ENCODE results near the gene BCO1.
"Not testable (repeated sequence)": the region's sequence is repeated elsewhere in the genome, so short reads cannot be mapped to it uniquely, and the experiment has no call there.

The BCO1 gene, protein sequence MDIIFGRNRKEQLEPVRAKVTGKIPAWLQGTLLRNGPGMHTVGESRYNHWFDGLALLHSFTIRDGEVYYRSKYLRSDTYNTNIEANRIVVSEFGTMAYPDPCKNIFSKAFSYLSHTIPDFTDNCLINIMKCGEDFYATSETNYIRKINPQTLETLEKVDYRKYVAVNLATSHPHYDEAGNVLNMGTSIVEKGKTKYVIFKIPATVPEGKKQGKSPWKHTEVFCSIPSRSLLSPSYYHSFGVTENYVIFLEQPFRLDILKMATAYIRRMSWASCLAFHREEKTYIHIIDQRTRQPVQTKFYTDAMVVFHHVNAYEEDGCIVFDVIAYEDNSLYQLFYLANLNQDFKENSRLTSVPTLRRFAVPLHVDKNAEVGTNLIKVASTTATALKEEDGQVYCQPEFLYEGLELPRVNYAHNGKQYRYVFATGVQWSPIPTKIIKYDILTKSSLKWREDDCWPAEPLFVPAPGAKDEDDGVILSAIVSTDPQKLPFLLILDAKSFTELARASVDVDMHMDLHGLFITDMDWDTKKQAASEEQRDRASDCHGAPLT

DNA sequence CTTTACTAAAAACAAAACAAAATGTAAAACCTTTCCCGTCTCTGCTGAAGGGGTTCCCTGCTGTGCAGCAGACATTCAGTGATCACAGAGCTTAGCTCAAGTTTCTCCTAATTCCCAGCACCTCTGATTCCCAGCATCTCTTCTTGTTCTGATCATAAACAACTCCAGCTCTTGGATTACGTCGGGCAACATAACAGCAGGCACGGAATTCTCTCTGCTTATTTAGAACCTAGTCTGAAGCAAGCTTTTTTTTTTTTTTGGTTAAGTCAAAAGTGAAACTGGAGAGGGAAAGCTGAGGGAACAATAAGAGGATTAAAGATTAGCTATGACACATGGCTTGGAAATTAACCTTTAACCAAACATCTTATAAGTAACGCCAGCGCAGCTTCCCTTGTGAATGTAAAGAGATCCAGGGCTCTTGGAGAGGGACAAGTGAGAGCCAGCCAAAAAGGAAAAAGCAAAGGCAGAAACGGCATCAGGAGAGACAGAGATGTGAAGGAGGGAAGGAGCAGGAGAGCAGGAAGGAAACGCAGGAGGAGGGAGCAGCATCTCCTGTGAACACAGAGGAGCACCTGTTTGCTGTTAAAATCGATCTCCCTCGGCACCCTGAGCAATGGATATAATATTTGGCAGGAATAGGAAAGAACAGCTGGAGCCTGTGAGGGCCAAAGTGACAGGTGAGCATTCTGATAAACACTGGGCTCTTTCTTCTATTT lies at the start of gene BCO1:
TSS of gene BCO1 (plus strand) at position 394 of the 716 bp plus-strand sequence. CDS start at position 614, 220 bp downstream.
- in situ Hi-C loops (cut with MboI; ENCODE audit: low sequenced_read_pairs): no loop called here

DNA sequence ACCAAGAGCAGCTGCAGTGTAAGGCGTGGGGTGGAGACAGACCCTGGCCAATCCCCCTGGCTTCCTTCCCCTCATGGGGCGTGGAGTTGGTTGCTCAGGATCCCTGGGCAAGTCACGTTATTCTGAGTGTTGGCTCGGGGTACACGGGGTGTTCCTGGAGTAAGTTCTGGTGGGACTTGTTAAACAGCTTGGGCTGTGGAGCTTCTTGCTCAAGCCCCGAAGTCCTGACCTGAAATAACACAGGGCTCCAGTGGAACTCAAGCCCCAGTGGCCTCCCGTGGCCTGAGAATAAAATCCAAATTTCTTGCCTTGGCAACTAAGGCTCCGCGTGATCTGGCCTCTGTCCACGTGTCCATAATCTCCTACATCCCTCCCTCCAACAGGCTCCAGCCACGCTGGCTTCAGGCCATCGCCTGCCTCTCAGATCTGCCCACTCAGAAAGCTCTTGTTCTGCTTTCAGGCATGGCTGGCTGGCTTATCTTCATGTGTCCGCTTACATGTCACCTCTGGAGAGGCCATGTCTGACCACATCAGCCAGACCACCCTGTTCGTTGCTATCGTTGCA lies 49.3 kb upstream of the BCO1 start:
- in situ Hi-C loops (cut with MboI; ENCODE audit: low sequenced_read_pairs): no loop called here

DNA sequence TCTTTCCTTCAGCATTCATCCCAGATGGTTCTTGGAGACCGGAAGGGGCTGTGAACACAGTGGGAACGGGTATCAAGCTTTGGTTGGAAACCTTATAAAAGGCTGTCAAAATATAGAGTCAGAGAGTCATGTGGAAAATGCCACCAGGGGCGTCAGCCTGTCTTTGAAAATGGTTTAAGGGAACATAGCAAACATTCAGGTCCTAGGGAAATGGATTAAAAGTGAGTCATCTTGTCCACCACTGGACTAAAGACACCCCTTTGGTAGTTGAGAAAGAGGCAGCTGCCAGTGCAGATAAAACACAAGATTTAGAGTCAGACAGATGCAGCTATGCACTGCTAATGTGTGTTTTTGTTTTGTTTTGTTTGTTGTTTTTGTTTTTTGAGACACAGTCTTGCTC lies 47.8 kb upstream of the BCO1 start:
- in situ Hi-C loops (cut with MboI; ENCODE audit: low sequenced_read_pairs): no loop called here

DNA sequence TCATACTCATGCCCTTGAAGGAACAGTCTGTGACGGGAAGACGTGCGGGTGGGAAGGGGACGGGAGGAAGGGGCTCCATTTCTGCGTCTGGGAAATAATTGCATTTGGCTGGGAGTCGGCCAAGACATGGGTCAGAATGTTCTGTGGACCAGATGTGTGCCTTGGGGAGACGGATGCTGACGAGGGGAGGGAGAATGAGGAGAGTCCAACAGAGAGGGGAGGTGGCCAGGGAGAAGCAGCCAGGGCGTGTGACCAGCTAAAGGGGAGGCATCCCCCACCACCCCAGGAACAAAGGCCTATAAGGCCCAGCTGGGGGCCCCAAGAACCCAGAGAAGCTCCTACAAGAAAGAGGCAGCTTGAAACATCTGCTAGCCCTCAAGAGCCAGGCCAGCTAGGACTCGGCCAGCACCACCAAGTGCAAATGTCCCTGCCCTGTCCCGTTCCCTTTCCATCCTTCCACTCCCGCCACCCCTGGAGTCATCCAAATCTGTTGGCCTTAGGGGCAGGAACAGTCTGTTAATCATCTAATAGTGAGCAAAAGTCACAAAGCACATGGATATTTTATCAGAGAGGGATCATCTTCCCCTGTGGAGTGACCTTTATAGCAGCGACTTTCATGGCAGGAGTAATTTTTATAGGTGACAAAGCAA lies 42.5 kb upstream of the BCO1 start:
- in situ Hi-C loops (cut with MboI; ENCODE audit: low sequenced_read_pairs): no loop called here

GRCh38 chr16:81198635-81199034 lies 39.9 kb upstream of the BCO1 start:
- in situ Hi-C loops (cut with MboI; ENCODE audit: low sequenced_read_pairs): no loop called here

DNA sequence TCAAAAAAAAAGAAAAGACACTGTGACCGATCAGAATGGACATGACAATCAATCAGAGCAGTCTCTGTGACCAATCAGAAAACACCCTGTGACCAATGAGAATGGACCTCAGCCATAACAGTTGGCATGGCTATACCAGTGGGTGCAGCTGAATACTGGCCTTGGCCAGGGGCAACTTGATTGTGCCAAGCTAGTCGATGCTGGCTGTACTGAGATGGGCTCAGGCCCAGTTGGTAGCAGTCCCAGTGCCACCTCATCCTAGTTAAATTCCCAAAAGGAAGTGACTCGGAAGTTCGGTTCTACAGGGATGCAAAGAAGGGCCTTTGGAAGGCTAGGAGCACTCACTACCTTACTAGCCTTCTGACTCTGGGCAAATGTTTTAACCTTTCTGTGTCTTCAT lies 37.2 kb upstream of the BCO1 start:
- in situ Hi-C loops (cut with MboI; ENCODE audit: low sequenced_read_pairs): no loop called here

DNA sequence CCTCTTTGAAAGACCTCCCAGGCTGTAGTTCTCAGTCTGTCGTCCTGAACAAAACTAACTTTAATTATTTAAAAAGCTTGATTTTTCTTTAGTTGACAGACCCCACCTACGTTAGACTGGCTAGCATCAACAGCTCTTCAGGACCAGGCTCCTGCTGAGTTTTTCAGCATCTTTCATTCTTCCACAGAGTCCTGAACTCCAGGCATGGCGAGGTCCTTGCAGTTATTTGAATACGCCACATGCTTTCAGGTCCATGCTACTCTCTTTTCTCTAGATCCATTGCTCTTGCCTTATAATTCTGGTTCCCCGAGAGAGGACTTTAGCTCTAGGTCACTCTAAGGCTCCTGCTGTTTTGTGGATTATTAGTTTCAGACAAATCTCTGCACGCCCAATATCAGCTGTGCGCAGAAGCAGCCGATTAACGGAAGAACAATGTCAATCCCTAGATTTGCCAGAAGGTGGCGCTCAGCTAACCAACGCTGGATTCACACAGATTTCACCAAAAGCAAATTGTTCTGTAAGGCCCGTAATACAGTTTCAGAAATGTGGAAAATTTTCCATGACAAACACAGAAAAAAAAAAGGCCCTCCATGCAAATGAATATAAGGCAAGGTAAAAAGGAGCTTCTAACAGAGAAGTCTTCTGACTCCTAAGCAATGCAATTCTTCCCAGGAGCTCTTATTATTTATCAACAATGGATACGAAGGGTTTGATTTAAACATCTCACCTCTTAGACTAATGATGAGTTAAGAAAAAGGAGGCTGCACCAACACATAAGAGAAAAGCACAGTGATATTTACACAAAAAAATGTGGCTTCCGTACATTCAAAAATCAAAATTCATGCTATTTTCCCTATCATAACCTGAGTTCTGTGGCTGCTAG lies 33.5 kb upstream of the BCO1 start:
- in situ Hi-C loops (cut with MboI; ENCODE audit: low sequenced_read_pairs): no loop called here

DNA sequence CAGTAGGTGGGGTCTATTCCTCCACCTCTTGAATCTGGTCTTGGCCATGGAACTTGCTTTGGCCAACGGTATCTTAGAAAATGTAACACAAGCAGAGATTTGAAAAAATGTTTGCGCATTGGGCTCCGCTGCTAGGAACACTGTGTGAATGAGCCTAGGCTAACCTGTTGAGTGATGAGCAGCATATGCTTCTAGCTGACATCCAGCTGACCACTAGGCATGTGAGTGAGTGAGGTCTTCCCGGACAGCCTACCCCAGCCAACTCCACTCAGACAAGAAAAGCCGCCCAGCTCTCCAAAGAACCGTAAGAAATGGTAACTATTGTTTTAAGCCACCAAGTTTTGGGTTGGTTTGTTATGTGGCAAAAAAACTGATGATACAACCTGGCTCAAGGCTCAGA lies 31.4 kb upstream of the BCO1 start:
- in situ Hi-C loops (cut with MboI; ENCODE audit: low sequenced_read_pairs): no loop called here

DNA sequence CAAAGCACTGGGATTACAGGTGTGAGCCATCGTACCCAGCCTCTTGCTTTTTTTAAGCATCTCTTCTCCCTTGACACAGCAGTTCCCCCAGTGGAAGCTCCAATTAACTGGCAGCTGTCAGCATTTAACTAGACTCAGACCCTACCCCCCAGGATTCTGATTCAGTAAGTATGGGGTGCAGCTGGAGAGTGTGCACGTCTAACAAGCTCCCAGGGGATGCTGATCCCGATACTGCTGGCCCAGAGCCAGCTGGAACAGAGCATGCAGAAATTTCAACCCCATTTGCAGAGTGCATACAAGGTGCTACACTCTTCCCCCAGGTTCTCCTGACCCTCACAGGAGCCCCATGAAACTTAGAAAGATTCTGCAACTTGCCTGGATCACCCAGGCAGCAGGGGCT lies 27.7 kb upstream of the BCO1 start:
- in situ Hi-C loops (cut with MboI; ENCODE audit: low sequenced_read_pairs): no loop called here

DNA sequence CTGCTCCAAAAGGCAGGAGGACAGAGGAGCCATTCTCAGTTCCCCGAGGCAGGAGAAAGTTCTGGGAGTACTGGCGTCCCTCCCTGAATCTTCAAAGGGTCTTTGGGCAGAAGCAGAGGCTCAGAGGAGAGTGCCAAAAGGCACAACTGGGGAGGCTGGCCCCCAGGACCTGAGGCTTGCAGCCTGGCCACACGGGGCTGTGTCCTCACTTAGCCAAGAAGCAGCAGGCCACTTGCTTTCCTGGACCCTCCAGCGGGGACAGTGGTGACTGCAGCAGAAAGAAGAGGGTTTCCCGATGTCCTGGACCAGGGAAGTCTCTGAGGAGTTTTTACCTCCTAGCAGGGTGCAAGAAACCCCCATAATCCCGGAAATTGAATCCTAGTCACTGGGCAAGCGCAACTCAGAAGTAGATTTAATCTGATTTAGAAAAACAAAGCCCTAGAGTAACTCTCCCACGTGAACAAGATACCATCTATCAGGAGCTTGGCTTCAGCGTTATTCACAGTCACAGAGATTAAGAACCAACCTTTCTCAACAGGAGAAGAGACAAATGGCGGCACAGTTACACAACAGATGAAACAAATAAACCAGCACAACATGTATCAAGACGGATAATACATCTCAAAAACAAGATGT lies 25.5 kb upstream of the BCO1 start:
- in situ Hi-C loops (cut with MboI; ENCODE audit: low sequenced_read_pairs): no loop called here

GRCh38 chr16:81214745-81215166 lies 23.7 kb upstream of the BCO1 start:
- in situ Hi-C loops (cut with MboI; ENCODE audit: low sequenced_read_pairs): no loop called here

DNA sequence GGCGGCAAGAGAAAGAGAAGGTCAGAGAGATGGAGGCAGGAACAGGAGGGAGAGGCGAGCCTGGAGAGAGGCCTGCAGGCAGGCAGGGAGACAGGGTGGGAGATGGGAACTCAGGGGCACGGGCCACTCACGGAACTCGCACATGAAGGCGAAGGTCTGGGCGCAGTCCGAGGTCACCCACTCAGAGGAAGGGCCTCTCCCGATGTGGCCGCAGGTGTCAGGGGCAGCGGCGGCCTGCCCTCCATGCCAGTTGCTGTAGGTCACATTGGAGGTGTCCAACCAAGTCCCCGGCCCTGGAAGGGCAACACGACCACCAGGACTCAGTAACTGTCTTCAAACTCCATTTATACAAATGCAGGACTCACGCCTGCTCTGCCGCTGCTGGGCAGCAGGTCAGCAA lies 22.4 kb upstream of the BCO1 start:
- in situ Hi-C loops (cut with MboI; ENCODE audit: low sequenced_read_pairs): no loop called here

DNA sequence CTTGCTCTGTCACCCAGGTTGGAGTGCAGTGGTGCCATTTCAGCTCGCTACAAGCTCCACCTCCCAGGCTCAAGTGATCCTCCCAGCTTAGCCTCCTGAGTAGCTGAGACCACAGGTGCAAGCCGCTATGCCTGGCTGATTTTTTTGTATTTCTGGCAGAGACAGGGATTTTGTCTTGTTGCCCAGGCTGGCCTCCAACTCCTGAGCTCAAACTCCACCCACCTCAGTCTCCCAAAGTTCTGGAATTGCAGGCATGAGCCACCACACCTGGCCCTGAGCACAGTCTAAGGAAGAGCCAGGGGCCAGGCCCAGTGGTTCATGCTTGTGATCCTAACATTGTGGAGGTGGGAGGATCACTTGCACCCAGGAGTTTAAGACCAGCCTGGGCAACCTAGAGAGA lies 21.8 kb upstream of the BCO1 start:
- in situ Hi-C loops (cut with MboI; ENCODE audit: low sequenced_read_pairs): no loop called here

- in situ Hi-C loops (cut with MboI; ENCODE audit: low sequenced_read_pairs): no loop called here
Observed at GRCh38 chr16:81219151-81219550, 19.3 kb upstream of the BCO1 start.

DNA sequence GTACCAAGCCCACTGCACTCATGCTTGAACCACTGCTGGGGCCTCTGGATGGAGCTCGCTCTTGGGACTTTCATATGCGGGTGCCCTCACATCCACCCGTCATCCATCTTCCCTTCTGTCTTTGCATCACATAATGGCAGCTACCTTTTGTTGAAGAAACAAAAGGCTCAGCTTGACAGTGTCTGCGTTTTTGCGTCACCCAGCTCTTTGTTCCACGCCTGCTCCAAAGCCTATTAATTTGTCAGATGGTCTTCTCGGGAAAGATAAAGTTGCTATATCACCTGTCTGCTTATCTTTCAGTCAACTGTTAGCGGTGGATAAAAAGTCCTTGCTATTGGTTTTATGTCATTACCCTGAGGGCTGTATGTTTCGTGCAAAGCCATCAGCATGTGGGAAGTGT lies 18.1 kb upstream of the BCO1 start:
- in situ Hi-C loops (cut with MboI; ENCODE audit: low sequenced_read_pairs): no loop called here

DNA sequence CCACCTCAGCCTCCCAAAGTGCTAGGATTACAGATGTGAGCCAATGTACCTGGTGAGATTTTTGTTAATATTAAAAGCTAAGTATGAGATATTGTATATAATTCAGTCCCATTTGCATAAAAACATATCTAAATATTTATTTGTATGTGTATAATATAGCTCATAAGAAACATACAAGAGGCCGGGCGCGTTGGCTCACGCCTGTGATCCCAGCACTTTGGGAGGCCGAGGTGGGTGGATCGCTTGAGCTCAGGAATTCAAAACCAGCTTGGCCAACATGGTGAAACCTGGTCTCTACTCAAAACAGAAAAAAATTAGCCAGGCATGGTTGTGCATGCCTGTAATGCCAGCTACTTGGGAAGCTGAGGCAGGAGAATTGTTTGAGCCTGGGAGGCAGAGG lies 16.8 kb upstream of the BCO1 start:
- in situ Hi-C loops (cut with MboI; ENCODE audit: low sequenced_read_pairs): no loop called here

DNA sequence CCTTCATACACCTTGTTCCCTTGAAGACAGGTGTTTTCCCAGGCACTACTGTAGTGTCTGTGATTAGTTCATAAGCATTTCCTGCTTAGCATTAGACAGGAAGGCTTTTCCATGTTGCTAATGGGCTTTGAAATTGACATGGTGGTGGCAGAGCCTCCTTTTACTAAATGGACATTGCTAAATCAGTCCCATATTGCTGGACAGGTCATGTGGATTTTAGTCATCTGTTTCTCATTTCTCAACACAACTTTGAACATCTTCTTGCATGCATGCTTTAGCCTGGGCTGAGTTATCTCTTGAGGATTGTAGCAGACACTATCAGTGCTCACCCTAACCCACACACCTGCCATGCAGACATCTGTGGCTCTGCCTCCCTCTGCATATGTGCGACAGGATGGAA lies 13.7 kb upstream of the BCO1 start:
- in situ Hi-C loops (cut with MboI; ENCODE audit: low sequenced_read_pairs): no loop called here

DNA sequence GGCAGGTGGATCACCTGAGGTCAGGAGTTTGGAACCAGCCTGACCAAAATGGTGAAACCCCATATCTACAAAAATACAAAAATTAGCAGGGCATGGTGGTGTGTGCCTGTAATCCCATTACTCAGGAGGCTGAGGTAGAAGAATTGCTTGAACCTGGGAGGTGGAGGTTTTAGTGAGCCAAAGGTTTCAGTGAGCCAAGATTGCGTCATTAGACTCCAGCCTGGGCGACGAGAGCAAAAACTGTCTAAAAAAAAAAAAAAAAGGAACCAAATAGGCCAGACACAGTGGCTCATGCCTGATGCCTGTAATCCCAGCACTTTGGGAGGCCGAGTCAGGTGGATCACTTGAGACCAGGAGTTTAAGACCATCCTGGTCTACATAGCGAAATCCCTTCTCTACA lies 12.8 kb upstream of the BCO1 start:
- in situ Hi-C loops (cut with MboI; ENCODE audit: low sequenced_read_pairs): not testable (repeated sequence)

DNA sequence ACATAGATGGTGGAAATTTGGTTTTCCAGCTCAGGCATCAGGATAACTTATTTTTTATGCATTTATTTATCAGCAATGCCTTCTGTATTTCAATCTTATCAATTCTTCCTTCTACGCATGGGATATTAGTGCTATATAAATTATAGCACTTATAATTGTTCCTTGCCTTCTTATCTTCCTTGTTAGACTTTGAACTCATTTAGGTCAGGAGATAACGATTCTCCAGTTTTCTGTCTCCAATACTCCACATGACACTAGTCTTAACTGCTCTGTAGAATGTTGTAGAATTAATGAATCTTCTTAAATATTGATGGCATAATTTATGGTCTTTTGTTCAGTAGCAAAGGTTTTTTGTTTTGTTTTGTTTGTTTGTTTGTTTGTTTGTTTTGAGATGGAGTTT lies 10.7 kb upstream of the BCO1 start:
- in situ Hi-C loops (cut with MboI; ENCODE audit: low sequenced_read_pairs): no loop called here

GRCh38 chr16:81229811-81230210 lies 8.7 kb upstream of the BCO1 start:
- in situ Hi-C loops (cut with MboI; ENCODE audit: low sequenced_read_pairs): no loop called here
